ENCODE data around the gene MECP2.

GRCh38 chrX:154014429-154015380 is 82.8 kb downstream of the MECP2 start:
- TF ChIP-seq CTCF (IDR thresholded peaks at IDR 0.05; ENCODE audit: poor library complexity), result no peak
- no peak for TF ChIP-seq EZH2 (IDR thresholded peaks at IDR 0.05; ENCODE audit: borderline replicate concordance)
- no peak for TF ChIP-seq EZH2phosphoT487 (IDR thresholded peaks at IDR 0.05; ENCODE audit: low read depth, severe bottlenecking, unreplicated experiment)

Data from hepatocyte (in vitro differentiated cells).